HG02623 (cell line): ENCODE data around the gene RNF144A.
A peak's percentile ranks its signal among the peaks of the same experiment; 100 is the strongest.

Source experiments
- ATAC-seq: cut with Tn5 transposase; IDR thresholded peaks from one replicate; pipeline ENCODE4 v1.9.1; 2021; ENCODE audit warnings: moderate library complexity; ENCODE audit not compliant: unreplicated experiment

RNF144A gene

DNA sequence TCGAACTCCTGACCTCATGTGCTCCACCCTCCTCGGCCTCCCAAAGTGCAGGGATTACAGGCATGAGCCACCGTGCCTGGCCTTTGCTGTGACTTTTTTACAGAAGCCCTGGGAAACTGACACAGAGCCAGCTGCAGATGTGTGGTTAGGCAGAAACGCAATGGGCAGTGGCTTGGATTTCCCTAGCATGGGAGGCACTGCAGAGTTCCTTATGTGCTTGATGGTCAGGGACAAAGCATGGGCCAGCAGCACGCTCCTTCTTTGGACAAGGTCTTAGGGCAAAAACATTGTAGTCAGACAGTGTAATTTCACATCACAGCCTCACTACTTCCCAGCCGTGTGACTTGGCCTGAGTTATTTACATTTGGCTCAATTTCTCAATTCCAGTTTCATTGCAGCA is 153.9 kb downstream of the RNF144A start:
- ATAC-seq: no peak

DNA sequence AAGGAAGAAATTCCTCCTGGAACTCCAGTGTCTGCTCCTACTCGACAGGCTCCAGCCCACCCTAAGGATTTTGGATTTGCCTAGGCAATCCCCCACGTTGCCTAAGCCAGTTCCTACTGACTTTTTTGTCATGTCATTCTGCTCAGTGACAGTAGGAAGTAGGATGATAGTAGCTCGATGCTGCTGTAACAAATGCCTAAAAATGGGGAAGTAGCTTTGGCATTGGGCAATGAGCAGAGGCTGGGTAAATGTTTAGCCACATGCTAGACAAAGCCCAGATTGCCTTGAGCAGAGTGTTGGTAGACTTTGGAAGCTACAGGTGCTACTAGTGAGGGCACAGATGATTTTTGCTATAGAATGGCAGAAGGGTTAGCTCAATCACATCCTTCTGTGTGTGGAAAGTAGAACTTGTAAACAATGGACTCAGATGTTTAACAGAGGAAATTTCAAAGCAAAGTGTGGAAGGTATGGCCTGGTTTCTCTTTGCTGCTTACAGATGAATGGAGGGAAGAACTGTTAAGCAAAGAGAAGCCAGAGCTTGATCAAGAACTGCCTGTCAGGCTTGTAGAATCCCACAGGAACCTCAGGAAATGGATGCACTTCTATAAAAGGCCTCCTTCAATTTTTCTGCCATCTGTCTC is 154.8 kb downstream of the RNF144A start:
- no peak for ATAC-seq

DNA sequence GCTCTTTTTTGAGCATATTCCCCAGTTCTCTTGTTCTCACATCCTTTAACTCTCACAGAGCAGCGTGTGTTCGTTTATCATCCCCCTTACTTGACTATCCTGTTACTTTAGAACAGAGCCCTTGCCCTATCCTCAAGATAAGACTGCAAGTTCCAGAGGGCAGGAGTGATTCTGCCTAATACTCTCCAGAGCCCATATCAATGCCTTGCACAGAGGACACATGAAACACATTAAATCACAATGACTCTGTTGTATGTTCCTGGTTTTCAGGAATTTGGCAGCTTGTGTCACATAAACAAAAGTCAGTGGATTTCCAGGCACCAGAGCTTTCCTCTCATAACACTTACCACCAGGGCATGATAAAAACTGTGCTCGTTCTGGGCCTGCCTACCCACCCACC is 156.7 kb downstream of the RNF144A start:
- no peak for ATAC-seq

- ATAC-seq: no peak
Measured at GRCh38 chr2:7075834-7076233, 158.6 kb downstream of the RNF144A start.

DNA sequence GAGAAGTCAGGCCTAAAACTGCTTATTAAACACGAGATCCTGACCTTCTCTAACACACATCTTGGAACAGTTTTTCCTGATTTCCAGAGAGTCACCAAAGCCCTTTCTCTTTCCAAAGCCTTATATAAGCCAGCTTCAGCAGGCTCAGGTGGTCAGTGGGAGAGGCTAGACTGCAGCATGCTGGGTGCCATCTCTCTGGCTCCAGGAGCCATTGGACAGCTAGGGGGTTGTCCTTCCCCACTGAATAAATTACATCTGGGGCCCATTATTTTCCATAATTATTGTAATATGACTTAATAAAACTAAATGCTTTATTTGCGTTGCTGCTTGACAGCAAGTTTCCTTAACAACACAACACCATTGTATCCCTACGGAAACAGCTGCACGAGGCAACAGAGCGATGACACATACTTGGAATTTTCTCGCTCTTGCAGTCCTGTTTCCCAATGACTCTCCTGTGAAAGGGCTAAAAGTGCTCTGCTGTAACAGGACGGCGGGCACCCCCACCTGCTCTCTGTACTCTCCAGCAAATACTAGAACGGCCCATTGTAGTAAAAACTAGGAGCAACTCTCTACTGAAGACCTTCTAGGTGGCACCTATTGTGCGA is 160.6 kb downstream of the RNF144A start:
- no peak for ATAC-seq

GRCh38 chr2:7083580-7084509 is 166.6 kb downstream of the RNF144A start:
- peak; percentile 68 for ATAC-seq

GRCh38 chr2:7084601-7085000 is 167.4 kb downstream of the RNF144A start:
- ATAC-seq: no peak

GRCh38 chr2:7089284-7089683 is 172.1 kb downstream of the RNF144A start:
- ATAC-seq: no peak

DNA sequence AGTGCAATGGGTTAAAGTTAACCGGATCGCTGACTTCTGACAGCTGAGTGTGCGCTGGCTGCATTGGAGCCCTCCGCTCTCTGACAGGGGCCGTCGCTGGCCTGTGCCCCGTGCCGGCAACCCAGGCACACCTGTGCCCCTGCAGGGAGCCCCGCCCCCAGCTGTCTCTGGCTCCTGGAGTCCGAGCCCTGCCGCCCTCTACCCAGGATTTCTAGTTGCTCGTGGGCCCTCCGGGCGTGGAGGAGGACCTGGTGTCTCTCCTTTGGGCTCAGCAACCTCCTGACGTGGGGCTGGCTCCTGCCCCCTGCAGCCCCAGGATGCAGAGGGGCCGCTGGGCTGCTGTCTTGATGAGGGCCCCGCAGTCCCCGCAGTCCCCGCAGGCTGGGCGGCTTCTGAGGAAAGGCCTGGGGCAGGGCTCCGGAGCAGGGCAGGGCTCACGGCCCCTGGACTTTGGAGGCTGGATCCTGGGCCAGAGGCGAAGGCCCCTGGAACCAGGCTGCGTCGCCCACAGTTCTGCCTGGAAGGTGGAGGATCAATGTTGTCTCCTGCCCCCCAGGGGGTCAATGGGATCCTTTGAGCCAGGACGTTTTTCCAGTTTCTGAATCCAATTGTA is 172.8 kb downstream of the RNF144A start:
- no peak for ATAC-seq

DNA sequence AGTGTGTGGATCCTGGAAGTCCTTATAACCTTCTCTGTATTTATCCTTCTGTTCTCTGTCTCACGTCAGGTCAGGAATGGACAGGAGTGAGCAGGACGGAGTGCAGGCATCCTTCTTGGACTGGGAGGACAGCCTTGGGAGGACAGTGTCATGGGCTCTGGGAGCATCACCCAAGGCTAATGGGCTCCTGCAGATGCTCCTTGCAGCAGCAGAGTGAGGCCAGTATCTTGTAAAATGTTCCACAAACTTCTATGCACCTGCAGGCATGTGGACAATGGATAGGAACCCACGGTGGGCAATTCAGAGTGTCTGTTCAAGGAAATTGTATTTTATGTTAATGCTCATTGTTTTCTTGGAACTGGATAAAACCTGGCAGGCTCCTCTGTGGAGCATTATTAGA is 176.2 kb downstream of the RNF144A start:
- ATAC-seq: no peak
